CD4-positive, alpha-beta T cell treated with Interleukin-15 for 1 hour (primary cell): ENCODE results near the gene MAP4K3.

ENCODE experiments used
- DNase-seq: peaks from one replicate; pipeline ENCODE4 v3.0.0-alpha.2; 2020

Gene MAP4K3

DNA sequence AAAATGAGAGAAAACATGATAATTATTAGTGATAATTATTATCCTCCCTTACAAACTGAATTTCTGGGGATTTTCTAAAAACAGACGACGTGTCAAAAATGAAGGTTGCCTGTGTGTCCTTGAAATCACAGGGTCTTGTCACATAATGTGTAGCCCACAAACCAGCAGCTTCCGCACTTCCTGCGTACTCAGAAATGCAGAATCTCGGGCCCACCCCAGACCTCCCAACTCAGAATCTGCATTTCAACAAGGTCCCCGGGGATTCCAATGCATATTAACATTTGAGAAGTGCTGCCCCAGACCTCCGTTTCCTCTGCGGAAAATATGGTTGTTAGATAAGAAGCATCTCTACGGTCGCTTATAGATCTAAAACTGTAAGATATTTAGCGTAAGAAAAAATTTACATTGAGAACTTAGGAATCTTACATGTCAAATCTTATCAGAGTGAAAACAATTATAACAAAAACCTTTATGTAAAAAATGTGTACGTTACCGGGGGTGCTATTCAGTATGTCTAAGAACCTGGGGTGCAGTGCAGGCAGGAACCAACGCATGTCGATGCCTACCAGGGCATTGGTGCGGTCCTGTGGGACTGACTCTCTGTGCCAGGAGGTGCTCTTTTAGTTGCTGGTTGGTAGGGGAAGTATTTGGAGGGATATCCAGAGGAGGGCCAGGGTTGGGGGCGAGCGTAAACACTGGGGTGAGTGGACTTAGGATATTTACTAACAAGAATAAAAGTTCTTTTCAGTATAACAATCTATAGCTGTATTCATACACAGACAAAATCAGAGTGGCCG lies 208.5 kb downstream of the MAP4K3 start:
- peak; percentile 20 for DNase-seq

DNA sequence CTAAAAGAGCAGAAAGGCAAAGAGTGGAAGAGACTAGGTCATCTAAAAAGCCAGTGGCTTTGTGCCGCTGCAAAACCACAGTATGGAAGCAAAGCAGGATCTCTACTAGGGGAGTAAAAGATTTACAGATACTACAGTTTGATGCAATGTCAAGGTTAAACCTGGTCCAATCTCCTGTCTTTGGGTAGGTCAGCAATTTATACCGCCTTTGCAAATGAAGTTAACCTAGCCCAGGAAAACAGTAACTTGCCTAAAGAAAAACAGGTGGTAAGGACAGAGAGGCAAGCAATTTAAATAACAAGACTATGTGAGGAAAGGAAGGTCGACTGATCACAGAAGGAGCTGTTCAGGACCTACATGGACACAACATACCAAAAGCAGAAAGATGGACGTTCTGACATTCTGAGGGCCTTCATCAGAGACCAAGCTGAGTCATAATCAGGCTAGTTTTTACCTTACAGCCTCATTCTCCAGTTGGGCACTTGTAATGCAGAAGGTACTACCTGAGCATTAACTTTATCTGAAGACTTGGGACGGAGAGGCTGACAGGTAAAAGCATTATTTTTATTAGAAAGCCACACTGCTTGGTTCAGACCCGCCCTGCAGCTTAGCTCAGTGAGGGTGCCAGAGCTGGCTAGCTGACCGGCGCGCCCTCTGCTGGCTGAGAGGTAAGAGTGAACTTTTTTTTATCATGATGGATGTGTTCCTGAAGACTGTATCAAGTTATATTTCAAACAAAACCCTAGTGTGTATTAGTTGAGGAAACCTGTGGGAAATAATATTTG lies 209.3 kb downstream of the MAP4K3 start:
- DNase-seq, result peak; percentile 81

DNA sequence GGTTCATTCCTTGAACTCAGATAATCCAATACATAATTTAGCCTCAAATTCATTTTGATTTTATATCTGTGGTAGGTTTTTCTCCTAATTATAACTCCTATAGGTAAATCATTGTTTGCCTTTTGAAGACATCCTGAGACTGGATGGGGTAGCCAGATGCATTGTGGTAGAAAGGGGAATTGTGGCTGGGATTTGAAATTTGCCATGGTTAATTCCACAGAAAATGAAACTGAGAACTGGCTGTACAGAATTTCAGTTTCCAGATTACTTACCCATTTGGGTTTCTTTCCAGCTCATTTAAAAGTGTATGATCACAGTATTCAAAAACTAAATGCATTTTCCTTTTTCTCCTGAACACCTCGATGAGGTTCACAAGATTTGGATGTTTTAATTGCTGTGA lies 211.5 kb downstream of the MAP4K3 start:
- no peak for DNase-seq

DNA sequence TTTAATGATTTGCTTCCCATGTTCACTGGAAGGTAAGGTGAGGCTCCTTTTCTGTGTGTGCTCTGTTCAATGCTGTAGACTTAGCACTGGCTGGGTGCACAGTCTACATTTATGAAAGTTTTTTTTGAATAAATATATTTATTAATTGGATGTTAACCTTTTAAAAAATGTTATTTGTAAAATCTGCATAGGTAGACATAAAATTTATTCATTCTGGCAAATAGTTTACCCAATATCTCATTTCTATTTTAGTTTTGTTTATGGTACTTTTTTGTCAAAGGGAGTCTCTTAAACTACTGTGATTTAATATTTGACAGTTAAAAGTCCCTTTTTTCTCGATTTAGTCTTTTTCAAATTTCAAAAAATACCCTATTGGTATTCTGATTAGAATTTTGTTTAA lies 213.2 kb downstream of the MAP4K3 start:
- DNase-seq, result no peak

DNA sequence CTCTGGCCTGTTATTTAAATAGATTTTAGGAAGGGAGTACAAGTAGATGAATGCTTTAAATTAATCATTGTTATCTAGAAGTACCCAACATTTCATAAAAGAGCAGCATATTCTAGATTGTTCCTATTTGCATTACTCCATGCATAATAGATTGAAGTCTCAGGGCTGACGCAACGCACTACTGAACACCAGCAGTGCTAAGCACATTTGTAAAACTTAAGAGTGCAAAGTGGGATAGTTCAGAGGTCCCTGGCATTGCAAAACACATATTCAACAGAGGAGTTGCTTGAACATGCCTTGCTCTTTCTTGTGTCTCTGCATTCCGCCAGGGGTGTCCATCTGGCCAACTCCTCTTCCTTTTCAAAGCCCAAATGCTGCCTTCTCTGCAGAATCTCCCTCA lies 215.6 kb downstream of the MAP4K3 start:
- DNase-seq, result no peak

DNA sequence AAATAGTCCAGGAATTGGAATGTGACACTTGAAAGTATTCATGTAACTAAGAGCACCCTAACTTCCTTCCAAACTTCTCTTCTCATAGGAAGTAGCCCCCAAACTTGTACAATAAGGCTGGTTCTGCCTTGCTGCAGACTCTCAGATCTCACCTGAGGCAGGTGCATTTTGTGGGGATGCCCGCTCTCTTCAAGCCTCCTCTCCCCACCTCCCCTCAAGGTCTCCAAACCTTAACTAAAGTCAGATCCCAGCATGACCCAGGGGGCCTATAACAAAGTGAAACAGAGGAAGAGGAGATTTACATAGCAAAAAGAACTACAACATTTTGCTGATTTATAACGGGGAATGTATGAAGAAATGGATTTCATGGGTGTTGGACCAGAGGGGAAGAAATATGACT lies 216.9 kb downstream of the MAP4K3 start:
- DNase-seq, result no peak

DNA sequence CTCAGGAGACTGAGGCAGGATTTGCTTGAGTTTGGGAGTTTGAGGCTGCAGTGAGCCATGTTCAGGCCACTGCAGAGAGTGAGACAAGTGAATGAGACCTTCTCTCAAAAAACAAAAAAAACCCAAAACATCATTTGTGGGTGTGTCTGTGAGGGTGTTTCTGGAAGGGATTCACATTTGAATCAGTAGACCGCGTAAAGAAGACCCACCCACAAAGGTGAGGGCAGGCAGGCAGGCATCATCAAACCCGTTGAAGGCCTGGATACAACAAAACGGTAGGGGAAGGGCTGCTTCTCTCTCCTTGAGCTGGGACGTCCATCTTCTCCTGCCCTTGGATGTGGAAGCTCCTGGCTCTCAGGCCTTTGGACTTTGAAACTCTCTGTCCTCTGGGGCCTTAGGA lies 218.7 kb downstream of the MAP4K3 start:
- DNase-seq, result no peak

DNA sequence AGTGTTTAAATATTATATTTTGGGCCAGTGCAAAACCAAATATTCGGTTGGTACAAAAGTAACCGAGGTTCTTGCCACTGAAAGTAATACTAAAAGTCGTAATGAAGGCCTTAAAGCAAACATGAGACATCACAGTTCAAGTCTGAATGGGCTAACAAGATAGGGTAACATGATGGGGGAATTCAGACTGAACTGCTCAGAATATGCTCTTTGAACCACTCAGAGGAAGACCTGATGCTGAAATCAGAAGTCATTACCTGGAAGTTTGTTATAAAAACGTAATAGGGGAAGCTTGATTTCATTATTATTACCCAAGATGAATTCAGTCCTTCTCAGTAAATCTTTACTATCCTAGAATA lies 219.9 kb downstream of the MAP4K3 start:
- DNase-seq, result no peak

DNA sequence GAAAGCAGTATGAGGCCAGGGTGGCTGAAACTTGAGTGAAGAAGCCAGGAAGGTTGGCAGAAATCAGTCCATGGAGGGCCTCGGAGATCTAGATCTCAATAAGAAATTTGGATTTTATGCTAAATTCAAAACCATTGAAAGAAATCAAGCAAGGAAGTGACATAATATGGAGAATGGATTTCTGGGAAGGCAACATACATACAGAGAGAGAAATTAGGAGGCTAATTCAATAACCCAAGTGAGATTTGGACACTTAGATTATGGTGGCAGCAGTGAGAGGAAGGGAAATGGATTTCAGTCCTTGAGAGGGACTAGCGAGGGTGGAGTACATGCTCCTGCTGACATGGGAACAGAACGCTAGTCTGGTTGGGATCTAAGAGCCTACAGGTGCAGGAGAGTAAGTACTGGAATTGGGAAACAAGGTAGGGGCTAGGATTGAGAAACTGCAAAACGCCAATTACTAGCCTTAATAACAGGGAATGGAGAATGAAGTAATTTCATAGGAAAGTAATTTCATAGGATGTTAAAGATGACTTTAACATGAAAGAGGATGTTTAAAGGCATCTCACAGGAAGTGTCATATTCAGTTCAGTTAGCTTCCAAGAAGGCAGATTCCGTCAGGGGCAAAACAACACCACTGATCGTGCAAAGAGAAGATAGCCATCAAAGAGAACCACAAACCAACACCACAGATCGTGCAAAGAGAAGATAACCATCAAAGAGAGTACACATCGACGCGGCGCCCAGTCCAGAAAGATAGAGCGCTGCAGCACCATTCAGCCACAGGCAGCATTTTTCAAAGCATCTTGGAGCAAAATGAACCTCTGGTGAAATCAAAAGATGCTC lies 220.5 kb downstream of the MAP4K3 start:
- peak; percentile 76 for DNase-seq

DNA sequence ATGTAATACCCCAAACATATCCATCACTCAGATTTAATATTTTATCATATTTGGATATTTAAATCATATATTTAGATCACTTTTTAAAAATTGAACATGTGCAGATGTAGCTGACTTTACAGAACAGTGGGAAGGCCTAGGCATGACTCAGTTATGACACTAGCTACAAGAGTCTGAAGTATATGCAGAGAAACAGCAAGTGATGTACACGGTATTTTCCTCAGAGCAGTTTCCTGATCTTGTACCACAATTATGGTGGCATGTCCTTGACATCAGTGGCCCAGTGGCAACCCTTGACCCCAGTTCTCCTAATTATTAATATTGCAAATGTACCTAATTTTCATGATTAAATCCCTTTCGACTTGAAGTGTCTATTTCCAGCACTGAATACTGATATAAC lies 221.5 kb downstream of the MAP4K3 start:
- DNase-seq, result no peak

DNA sequence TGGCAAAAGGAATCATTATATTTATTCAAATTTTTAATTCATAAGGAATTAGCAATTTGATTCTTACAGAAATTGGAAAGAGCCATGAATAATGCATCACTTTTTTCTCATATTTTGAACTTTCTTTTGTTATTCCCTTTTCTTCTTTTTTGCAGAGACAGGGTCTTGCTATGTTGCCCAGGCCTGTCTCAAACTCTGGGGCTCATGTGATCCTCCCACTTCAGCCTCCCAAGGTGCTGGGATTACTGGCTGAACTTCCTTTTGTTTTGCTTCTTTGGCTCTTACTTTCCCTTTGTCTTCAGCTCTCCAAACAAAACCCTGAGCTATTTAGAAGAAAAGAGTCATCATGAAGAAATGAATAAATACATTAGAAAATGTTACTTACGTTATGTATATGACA lies 224.1 kb downstream of the MAP4K3 start:
- no peak for DNase-seq

DNA sequence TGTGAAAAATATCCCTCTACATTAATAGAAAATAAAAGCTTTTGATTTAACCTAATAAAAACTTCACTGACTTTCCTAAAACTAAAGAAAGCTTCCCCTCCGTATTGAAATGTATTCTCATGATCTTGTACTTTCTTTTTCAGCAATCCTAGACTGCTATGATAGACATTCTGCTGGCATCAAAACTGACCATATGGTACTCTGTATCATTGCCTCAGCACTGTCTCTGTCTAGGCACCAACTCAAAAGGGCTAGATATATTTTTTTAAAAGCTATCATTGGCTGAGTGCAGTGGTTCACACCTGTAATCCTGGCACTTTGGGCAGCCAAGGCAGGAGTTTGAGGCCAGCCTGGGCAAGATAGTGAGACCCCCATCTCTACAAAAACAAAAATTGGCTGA lies 226.2 kb downstream of the MAP4K3 start:
- no peak for DNase-seq

DNA sequence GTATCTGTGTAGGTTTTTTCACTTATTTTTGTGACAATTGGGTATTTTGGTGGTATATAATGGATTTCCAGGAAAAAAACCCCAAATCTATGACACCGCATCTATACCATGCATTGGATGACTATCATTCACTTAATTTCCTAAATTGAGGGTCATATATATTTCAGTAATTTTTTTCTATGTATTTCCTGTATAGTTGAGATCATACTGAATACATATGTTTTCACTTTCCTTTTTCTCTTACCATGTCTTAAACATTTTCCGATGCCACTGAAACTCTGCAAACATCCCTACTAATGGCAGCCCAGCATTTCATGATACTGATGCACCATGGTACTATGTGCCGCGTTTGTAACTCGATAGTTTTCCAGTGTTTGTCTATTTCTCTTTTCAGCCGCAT lies 233.7 kb downstream of the MAP4K3 start:
- DNase-seq, result no peak

DNA sequence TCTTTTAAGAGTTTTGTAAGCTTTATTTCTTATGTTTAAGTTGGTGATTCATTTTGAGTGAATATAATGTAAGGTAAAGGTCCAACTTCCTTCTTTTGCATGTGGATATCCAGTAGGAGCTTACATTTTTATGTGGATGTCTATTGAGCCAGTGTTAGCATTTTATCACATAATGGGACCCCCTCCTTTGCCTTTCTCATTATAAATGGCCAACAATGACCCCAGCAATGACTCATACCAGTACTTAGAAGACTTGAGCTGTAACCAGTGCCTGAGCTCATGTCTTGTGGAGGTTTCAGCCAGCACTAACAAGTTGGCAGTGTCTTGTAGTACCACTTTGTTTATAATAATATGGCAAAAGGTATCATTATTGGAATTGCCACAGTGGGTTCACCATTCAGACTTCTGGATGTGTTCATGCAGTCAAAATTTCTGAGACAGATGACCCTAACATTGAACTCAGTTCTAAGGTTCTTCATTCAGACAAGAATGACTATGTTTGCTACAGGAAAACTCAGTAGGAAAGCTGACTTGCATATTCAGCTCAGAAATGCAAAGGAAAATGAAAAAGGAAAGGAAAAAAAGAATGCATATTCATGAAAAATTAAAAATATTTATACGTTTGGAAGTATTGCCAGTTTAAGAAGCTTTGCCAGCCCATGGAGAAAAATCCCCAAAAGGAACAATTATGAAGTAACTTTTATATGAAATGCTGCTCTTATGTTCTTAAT lies 234.3 kb downstream of the MAP4K3 start:
- no peak for DNase-seq
